Epidermal melanocyte (primary cell): ENCODE results near the gene MAP4K3.
"Not testable (repeated sequence)": the region's sequence is repeated elsewhere in the genome, so short reads cannot be mapped to it uniquely, and the experiment has no call there.

Experiments used
- DNase-seq: peaks from one replicate; pipeline ENCODE4 v3.0.0; 2011; ENCODE audit warnings: low spot score; ENCODE audit not compliant: insufficient read length

MAP4K3 gene

GRCh38 chr2:39306626-39307025, 130.5 kb downstream of the MAP4K3 start:
- no peak for DNase-seq

- no peak for DNase-seq
Measured at GRCh38 chr2:39304729-39305128, 132.4 kb downstream of the MAP4K3 start.

GRCh38 chr2:39304200-39304599, 132.9 kb downstream of the MAP4K3 start:
- DNase-seq, result no peak

GRCh38 chr2:39301352-39301751, 135.7 kb downstream of the MAP4K3 start:
- no peak for DNase-seq

GRCh38 chr2:39300044-39300978, 136.8 kb downstream of the MAP4K3 start:
- no peak for DNase-seq

GRCh38 chr2:39290433-39290832, 146.7 kb downstream of the MAP4K3 start:
- DNase-seq, result no peak

- no peak for DNase-seq
Measured at GRCh38 chr2:39289609-39290008, 147.5 kb downstream of the MAP4K3 start.

GRCh38 chr2:39283561-39283960, 153.5 kb downstream of the MAP4K3 start:
- no peak for DNase-seq

- DNase-seq, result no peak
Measured at GRCh38 chr2:39281391-39281790, 155.7 kb downstream of the MAP4K3 start.

GRCh38 chr2:39275016-39275415, 162.1 kb downstream of the MAP4K3 start:
- no peak for DNase-seq

- DNase-seq, result no peak
Measured at GRCh38 chr2:39269941-39270340, 167.1 kb downstream of the MAP4K3 start.

GRCh38 chr2:39266916-39267434, 170.1 kb downstream of the MAP4K3 start:
- no peak for DNase-seq

GRCh38 chr2:39266139-39266805, 170.8 kb downstream of the MAP4K3 start:
- DNase-seq, result no peak

- DNase-seq, result no peak
Measured at GRCh38 chr2:39265315-39265714, 171.8 kb downstream of the MAP4K3 start.

GRCh38 chr2:39264733-39265132, 172.4 kb downstream of the MAP4K3 start:
- DNase-seq, result no peak

- DNase-seq, result no peak
Measured at GRCh38 chr2:39260087-39260486, 177.0 kb downstream of the MAP4K3 start.

GRCh38 chr2:39256040-39256439, 181.0 kb downstream of the MAP4K3 start:
- DNase-seq, result no peak

- DNase-seq, result no peak
Measured at GRCh38 chr2:39252888-39253518, 184.1 kb downstream of the MAP4K3 start.

- no peak for DNase-seq
Measured at GRCh38 chr2:39247512-39248043, 189.5 kb downstream of the MAP4K3 start.

GRCh38 chr2:39246382-39246980, 190.6 kb downstream of the MAP4K3 start:
- DNase-seq, result no peak

GRCh38 chr2:39244963-39245625, 192.0 kb downstream of the MAP4K3 start:
- DNase-seq, result not testable (repeated sequence)
